ENCODE measurements around the gene GTPBP6.

DNA sequence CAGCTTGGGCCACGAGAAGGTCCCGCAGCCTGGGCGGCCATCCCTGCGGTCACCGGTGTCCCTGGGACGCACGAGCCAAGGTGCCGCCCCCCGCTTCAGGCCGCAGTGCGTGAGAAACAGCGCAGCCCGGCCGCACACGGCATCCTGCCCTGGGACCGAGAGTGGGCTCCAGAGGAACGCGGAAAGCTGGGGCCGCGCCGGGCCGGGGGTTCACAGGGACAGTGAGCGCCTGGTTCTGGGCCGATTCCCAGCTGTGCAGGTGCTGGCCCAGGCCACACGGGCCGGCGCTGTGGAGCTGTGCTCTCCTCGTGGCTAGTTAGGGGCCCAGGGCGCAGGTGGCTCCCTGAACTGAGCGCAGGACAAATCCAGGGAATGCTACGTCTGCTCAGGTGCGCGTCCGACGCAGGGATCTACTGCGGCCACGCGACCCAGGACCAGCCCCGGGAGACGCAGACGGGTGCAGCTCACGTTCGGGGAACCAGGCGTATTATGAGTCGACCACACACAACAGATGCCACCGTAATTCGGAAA lies 25.8 kb upstream of the GTPBP6 start:
- TF ChIP-seq EZH2 (IDR thresholded peaks at IDR 0.05) (no peak), POLR2A (IDR thresholded peaks at IDR 0.05; ENCODE audit: borderline replicate concordance, extremely low read depth, insufficient read depth, insufficient read length) (no peak), FOSL1 (IDR thresholded peaks at IDR 0.05; ENCODE audit: low read depth) (no peak), CBX3 (IDR thresholded peaks at IDR 0.05; ENCODE audit: low read depth) (no peak), ZNF274 (IDR thresholded peaks at IDR 0.05; ENCODE audit: low read depth, low read length) (no peak), EGR1 (IDR thresholded peaks at IDR 0.05; ENCODE audit: low read depth) (no peak), TCF7L2 (IDR thresholded peaks at IDR 0.05; ENCODE audit: borderline replicate concordance, extremely low read depth, insufficient read depth, insufficient read length) (no peak), EZH2phosphoT487 (IDR thresholded peaks at IDR 0.05; ENCODE audit: borderline replicate concordance) (no peak), POLR2AphosphoS5 (IDR thresholded peaks at IDR 0.05; ENCODE audit: low read depth, low read length) (no peak), SP1 (IDR thresholded peaks at IDR 0.05; ENCODE audit: low read depth) (no peak)
- TF ChIP-seq, protein P1, sequence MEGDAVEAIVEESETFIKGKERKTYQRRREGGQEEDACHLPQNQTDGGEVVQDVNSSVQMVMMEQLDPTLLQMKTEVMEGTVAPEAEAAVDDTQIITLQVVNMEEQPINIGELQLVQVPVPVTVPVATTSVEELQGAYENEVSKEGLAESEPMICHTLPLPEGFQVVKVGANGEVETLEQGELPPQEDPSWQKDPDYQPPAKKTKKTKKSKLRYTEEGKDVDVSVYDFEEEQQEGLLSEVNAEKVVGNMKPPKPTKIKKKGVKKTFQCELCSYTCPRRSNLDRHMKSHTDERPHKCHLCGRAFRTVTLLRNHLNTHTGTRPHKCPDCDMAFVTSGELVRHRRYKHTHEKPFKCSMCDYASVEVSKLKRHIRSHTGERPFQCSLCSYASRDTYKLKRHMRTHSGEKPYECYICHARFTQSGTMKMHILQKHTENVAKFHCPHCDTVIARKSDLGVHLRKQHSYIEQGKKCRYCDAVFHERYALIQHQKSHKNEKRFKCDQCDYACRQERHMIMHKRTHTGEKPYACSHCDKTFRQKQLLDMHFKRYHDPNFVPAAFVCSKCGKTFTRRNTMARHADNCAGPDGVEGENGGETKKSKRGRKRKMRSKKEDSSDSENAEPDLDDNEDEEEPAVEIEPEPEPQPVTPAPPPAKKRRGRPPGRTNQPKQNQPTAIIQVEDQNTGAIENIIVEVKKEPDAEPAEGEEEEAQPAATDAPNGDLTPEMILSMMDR (IDR thresholded peaks at IDR 0.05 in 2 of 3, conservative IDR thresholded peaks at IDR 0.05 in 1 of 3; ENCODE audit: borderline replicate concordance in 1 of 3, insufficient read depth in 1 of 3, low read depth in 2 of 3, low read length in 2 of 3): no peak
- TF ChIP-seq, protein P2, sequence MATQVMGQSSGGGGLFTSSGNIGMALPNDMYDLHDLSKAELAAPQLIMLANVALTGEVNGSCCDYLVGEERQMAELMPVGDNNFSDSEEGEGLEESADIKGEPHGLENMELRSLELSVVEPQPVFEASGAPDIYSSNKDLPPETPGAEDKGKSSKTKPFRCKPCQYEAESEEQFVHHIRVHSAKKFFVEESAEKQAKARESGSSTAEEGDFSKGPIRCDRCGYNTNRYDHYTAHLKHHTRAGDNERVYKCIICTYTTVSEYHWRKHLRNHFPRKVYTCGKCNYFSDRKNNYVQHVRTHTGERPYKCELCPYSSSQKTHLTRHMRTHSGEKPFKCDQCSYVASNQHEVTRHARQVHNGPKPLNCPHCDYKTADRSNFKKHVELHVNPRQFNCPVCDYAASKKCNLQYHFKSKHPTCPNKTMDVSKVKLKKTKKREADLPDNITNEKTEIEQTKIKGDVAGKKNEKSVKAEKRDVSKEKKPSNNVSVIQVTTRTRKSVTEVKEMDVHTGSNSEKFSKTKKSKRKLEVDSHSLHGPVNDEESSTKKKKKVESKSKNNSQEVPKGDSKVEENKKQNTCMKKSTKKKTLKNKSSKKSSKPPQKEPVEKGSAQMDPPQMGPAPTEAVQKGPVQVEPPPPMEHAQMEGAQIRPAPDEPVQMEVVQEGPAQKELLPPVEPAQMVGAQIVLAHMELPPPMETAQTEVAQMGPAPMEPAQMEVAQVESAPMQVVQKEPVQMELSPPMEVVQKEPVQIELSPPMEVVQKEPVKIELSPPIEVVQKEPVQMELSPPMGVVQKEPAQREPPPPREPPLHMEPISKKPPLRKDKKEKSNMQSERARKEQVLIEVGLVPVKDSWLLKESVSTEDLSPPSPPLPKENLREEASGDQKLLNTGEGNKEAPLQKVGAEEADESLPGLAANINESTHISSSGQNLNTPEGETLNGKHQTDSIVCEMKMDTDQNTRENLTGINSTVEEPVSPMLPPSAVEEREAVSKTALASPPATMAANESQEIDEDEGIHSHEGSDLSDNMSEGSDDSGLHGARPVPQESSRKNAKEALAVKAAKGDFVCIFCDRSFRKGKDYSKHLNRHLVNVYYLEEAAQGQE (IDR thresholded peaks at IDR 0.05; ENCODE audit: low read depth): no peak
- TF ChIP-seq, protein P3, sequence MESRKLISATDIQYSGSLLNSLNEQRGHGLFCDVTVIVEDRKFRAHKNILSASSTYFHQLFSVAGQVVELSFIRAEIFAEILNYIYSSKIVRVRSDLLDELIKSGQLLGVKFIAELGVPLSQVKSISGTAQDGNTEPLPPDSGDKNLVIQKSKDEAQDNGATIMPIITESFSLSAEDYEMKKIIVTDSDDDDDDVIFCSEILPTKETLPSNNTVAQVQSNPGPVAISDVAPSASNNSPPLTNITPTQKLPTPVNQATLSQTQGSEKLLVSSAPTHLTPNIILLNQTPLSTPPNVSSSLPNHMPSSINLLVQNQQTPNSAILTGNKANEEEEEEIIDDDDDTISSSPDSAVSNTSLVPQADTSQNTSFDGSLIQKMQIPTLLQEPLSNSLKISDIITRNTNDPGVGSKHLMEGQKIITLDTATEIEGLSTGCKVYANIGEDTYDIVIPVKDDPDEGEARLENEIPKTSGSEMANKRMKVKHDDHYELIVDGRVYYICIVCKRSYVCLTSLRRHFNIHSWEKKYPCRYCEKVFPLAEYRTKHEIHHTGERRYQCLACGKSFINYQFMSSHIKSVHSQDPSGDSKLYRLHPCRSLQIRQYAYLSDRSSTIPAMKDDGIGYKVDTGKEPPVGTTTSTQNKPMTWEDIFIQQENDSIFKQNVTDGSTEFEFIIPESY (IDR thresholded peaks at IDR 0.05; ENCODE audit: extremely low read depth, insufficient replicate concordance, low read length): no peak
- TF ChIP-seq, protein P4, sequence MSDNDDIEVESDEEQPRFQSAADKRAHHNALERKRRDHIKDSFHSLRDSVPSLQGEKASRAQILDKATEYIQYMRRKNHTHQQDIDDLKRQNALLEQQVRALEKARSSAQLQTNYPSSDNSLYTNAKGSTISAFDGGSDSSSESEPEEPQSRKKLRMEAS (IDR thresholded peaks at IDR 0.05): no peak

Data from HCT116 (cell line).